COLO668 (cell line): ENCODE results near the gene UBE2E2.

Experiments used
- DNase-seq: peaks from one replicate; lab custom pipeline; 2025; ENCODE audit not compliant: unreplicated experiment; lab: John Stamatoyannopoulos, UW

The UBE2E2 gene

GRCh38 chr3:23508464-23508863, 305.3 kb downstream of the UBE2E2 start:
- DNase-seq, result no peak

- no peak for DNase-seq
Observed at GRCh38 chr3:23518441-23518840, 315.3 kb downstream of the UBE2E2 start.

GRCh38 chr3:23519314-23520208, 316.4 kb downstream of the UBE2E2 start:
- no peak for DNase-seq

GRCh38 chr3:23527326-23527725, 324.2 kb downstream of the UBE2E2 start:
- DNase-seq, result no peak

GRCh38 chr3:23533596-23533995, 330.5 kb downstream of the UBE2E2 start:
- DNase-seq, result no peak

GRCh38 chr3:23533996-23534395, 330.9 kb downstream of the UBE2E2 start:
- DNase-seq, result no peak

GRCh38 chr3:23537101-23537551, 334.0 kb downstream of the UBE2E2 start:
- DNase-seq, result no peak

GRCh38 chr3:23539185-23539584, 336.1 kb downstream of the UBE2E2 start:
- no peak for DNase-seq

GRCh38 chr3:23540600-23540999, 337.5 kb downstream of the UBE2E2 start:
- DNase-seq, result no peak

- no peak for DNase-seq
Observed at GRCh38 chr3:23542079-23542478, 339.0 kb downstream of the UBE2E2 start.

- DNase-seq, result no peak
Observed at GRCh38 chr3:23546181-23546580, 343.1 kb downstream of the UBE2E2 start.

- no peak for DNase-seq
Observed at GRCh38 chr3:23547905-23548650, 345.0 kb downstream of the UBE2E2 start.

- no peak for DNase-seq
Observed at GRCh38 chr3:23548706-23549105, 345.6 kb downstream of the UBE2E2 start.

- no peak for DNase-seq
Observed at GRCh38 chr3:23549148-23549910, 346.2 kb downstream of the UBE2E2 start.

- DNase-seq, result no peak
Observed at GRCh38 chr3:23550402-23550801, 347.3 kb downstream of the UBE2E2 start.

GRCh38 chr3:23552506-23552905, 349.4 kb downstream of the UBE2E2 start:
- DNase-seq, result no peak

- no peak for DNase-seq
Observed at GRCh38 chr3:23553353-23553752, 350.2 kb downstream of the UBE2E2 start.

- no peak for DNase-seq
Observed at GRCh38 chr3:23565041-23565775, 362.1 kb downstream of the UBE2E2 start.

- no peak for DNase-seq
Observed at GRCh38 chr3:23566499-23566898, 363.4 kb downstream of the UBE2E2 start.

GRCh38 chr3:23567917-23568316, 364.8 kb downstream of the UBE2E2 start:
- no peak for DNase-seq

- no peak for DNase-seq
Observed at GRCh38 chr3:23573827-23574226, 370.7 kb downstream of the UBE2E2 start.
